Right lobe of liver (tissue), 4 donors: Measurements from ENCODE around the gene FNIP2.

ENCODE experiments used
- POLR2A ChIP-seq: fragments of 450-650 bp; IDR thresholded peaks from one replicate; pipeline ENCODE4 v1.6.1; 2017; ENCODE audit warnings: antibody characterized with exemption, mild to moderate bottlenecking
- TF ChIP-seq, protein P1 (sequence below), 4 donors: fragments of 200-600 bp in 3 of 4; fragments of 450-650 bp in 1 of 4; IDR thresholded peaks; one replicate each; pipeline versions ENCODE4 v1.5.1 to v1.8.0; 2016 to 2022; ENCODE audit warnings: antibody characterized with exemption in 4 of 4, mild to moderate bottlenecking in 2 of 4
- donor health status: DM: no; HTN: no; CAD: no.
- donor health status: DM: no; HTN: no; CAD: no.
- donor health status: DM: no; HTN: yes; CAD: no.

DNA sequence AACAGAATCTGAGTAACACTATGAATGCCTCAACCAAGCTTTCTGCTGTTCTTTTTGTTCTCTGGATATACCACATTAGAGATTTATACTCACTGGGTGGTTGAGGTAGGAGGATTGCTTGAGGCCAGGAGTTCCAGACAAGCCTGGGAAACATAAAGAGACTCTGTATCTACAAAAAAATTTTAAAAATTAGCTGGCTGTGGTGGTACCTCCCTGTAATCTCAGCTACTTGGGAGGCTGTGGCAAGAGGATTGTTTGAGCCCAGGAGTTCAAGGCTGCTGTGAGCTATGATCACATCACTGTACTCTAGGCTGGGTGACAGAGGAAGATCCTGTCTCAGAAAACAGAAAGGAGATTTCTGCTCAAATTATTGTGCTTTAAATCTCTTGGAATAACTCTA lies 172.5 kb downstream of the FNIP2 start:
- TF ChIP-seq POLR2A: no peak
- TF ChIP-seq, protein P1, sequence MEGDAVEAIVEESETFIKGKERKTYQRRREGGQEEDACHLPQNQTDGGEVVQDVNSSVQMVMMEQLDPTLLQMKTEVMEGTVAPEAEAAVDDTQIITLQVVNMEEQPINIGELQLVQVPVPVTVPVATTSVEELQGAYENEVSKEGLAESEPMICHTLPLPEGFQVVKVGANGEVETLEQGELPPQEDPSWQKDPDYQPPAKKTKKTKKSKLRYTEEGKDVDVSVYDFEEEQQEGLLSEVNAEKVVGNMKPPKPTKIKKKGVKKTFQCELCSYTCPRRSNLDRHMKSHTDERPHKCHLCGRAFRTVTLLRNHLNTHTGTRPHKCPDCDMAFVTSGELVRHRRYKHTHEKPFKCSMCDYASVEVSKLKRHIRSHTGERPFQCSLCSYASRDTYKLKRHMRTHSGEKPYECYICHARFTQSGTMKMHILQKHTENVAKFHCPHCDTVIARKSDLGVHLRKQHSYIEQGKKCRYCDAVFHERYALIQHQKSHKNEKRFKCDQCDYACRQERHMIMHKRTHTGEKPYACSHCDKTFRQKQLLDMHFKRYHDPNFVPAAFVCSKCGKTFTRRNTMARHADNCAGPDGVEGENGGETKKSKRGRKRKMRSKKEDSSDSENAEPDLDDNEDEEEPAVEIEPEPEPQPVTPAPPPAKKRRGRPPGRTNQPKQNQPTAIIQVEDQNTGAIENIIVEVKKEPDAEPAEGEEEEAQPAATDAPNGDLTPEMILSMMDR (IDR thresholded peaks at IDR 0.05): no peak
